ENCODE data around the gene HDDC2.
"Not testable (repeated sequence)": the region's sequence is repeated elsewhere in the genome, so short reads cannot be mapped to it uniquely, and the experiment has no call there.

The HDDC2 gene

DNA sequence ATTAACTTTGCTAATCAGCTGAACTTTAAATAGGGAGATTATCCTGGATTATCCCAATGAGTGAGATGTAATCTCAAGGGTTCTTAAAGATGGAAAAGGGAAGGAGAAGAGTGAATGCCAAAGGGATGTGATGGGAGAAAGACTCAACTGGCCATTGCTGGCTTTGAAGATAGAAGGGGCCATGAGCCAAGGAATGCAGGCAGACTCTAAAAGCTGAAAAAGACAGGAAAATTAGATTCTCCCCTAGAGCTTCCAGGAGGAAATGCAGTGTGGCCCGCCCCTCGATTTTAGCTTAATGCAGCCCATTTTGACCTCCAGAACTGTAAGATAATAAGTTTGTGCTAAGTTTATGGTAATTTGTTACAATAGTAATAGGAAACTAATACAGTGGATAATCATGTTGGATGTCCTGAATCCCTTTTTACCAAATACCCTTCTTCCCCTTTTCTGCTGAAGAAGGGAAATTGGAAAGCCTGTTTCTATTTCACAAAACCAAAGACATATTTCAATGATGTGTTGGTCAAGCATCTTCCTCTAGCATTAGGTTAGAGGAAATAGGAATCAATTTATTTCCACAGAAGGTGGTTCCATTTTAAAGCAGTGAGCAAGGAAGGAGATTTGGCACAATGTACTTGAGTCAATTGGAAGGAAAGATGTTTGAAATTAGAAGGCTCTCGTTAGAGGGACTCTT, 3.3 kb upstream of the HDDC2 start:
- DNase-seq, result no peak

DNA sequence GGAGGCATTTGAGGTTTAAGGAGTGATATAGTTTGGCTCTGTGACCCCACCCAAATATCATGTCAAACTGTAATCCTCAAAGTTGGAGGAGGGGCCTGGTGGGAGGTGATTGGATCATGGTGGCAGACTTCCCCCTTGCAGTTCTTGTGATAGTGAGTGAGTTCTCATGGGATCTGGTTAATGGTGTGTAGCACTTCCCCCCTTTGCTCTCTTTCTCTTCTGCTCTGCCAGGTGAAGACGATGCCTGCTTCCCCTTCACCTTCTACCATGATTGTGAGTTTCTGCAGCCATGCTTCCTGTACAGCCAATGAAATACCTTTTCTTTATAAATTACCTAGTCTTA, 1.7 kb upstream of the HDDC2 start:
- DNase-seq, result no peak

DNA sequence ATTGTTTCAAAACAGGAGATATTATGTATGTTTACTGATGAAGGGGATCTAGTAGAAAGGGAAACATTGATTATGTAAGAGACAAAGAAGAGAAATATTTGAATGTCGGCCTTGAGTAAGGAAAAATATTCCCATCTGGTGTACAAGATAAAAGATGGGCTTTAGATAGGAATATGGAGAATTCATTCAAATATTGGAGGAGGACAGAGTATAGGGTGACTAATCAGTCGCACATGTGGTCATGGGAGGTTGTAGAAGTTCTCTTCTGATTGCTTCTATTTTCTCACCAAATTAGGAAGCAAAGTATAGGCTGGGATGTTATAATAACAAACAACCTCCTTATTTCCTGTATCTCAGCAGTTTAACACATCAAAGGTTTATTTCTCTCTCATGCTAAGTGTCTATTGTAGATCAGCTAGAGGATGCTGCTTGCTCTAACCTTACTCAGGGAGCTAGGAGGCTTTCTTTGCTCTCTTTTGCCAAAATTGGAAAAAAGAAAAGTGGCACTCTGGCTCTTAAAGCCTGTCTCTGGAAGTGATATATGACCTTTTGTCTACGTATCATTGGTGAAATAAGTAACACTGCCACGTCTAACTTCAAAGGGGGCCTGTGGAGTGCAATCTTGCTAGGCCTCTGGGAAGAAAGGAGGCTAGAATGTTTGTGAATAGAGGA, 1.2 kb upstream of the HDDC2 start:
- no peak for DNase-seq

DNA sequence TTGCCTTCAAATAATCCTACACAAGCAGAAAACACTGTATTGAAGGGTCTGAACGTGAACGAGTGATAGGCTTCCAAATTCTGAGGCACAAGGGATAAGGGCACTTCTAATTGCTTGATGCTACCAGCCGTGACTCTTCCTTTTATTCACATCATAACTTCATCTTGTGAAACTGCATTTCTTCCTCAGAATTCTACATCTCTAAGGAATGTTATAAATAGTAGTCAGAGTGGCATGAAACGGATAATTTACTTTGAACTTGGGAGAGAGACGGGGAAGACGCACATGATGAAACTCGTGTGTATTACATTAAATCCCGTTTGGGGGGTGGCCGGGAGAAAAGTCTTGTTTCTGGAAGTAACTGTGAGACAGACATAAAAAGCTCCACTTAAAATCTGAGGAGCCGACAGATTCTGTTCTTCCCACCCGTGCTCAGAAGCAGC, 754 bp downstream of the HDDC2 start:
- DNase-seq, result no peak

DNA sequence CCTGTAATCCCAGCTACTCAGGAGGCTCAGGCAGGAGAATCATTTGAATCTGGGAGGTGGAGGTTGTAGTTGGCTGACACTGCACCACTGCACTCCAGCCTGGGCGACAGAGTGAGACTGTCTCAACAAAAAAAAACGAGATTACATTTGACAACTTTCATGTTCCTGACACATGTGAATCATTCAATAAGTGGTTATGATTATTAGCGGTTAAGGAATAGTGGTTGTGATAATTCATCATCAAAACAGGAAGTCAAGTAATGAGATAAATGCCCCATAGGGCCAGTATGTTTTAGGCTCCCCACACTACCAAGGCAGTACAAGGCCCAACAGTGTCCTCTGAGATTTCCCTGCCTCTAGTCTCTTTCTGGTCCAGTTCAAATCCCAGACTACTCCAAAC, 2.5 kb downstream of the HDDC2 start:
- no peak for DNase-seq

DNA sequence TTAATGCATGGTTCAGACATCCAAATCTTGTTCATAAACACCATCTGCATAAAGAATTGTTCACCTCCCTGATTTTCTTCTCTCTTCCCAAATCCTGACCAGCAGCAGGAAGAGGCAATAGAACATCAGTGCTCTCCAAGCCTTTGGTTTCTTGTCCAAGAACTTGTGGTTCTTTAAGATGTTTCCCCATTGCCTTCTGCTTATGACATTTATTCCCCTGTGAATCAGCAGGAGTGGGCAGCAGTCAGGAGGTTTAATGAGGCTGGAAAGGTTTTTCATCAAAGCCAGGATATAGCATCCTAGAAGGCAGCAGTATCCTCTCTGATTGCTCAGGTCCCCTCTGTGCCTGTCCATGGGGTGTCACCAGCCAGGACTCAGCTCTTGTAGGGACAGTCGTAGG, 5.3 kb downstream of the HDDC2 start:
- DNase-seq, result no peak

DNA sequence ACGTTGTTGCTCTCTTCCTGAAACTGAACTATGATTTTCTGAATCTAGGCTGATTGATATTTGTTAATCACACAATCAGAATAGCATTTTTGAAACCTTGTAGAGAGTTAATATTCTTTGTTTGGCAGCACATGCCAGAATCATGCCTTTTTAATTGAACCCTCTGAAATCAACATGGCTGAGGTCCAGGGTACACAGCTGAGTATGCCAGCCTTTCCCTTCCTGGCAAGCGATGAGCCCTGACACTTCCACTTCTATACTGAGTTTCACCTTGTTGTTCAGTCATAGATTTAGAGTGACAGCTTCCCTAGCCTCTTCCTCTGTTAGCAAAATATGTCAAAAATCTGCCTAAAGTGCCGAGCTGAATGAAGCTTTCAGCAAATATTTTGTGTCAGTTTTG, 6.8 kb downstream of the HDDC2 start:
- no peak for DNase-seq

DNA sequence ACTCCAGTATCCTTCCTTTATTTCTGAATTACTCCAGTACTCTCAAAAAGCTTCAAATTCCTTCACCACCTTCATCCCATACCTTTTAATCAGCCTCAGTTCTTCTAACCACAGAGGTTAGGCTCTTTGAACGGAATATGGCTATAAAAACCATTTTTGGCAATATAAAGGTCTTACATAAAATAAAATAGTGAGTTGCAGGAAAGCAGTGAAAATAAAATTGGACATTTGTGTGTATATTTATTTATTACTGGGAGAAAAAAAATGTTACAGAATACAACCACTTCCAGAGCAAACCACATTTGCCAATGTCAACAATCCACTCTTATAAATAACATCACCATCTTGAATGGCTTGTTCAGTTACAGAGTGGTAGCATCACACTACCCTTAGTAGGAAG, 7.7 kb downstream of the HDDC2 start:
- DNase-seq, result no peak

DNA sequence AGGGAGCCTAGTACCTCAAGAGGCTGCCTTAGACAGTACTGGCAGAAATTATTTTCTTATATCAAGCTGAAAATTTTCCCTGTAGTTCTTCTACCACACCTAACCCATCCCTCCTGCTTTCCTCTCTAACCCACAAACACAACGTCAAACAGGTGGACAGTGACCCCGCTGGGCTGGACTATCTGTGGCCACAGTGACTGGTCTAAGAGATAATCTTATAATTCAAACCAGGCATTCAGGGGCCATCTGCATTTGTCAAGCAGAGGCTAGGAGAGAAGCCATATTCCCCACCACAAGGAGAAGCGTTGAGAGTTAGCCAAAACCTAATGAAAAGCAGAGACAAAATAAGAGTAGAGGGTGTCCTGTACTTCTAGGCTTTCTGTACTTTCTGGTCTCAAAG, 8.2 kb downstream of the HDDC2 start:
- no peak for DNase-seq

DNA sequence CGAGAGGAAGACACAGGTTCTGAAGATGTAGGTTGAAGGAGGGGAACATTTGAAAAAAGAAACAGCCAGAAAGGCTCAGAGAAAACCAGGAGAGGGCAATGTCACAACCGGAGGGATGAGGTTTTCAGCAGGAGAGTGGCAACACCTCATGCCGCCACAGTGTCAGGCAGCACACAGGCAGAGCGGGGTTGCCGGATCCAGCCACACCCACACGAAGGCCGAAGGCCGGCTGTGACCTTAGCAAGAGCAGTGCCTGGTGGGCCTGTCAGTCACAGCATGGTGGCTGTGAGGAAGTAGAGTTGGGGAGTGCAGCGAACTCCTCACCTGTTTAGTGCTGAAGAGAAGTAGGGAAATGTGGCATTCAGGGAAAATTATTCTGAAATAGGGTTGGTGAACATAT, 14.0 kb downstream of the HDDC2 start:
- no peak for DNase-seq

DNA sequence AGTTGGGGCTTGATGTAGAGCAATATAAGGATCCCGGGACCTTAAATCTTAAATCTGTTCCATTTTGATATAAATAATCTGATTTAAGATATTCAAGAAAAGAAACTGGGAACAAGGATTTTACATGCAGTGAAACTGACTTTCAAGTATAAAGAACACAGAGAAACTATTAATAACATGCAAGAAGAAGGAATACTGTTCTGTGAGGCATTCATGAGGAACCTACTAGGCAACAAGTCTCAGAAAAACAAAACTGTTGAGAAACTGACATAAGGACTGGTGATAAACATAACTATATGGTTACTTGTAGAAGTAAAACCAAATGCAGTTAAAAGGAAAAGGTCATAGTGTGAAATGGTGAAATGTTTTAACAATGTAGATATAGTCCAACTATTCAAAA, 15.8 kb downstream of the HDDC2 start:
- DNase-seq, result no peak

DNA sequence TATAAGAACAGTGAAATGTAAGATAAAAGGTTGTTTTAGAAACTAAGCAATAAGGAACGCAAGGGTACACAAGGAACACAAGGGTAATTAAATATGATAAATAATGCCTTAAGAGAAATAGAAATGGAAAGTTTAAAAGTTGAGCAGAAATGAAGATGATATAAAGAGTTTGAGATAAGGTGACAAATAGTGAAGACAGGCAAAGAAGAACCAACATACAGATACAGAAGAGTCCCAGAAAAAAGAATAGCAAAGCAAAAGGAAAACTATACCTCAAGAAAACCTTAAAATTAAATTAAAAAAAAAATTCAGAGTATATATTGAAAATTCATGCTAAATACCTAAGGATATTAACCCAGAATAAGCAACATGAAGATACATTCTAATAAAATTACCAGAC, 16.4 kb downstream of the HDDC2 start:
- no peak for DNase-seq

DNA sequence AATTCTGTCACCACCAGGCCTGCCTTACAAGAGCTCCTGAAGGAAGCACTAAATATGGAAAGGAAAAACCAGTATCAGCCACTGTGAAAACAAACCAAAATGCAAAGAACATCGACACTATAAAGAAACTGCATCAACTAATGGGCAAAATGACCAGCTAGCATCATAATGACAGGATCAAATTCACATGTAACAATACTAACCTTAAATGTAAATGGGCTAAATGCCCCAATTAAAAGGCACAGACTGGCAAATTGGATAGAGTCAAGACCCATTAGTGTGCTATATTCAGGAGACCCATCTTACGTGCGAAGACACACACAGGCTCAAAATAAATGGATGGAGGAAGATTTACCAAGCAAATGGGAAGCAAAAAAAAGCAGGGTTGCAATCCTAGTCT, 19.3 kb downstream of the HDDC2 start:
- not testable (repeated sequence) for DNase-seq

DNA sequence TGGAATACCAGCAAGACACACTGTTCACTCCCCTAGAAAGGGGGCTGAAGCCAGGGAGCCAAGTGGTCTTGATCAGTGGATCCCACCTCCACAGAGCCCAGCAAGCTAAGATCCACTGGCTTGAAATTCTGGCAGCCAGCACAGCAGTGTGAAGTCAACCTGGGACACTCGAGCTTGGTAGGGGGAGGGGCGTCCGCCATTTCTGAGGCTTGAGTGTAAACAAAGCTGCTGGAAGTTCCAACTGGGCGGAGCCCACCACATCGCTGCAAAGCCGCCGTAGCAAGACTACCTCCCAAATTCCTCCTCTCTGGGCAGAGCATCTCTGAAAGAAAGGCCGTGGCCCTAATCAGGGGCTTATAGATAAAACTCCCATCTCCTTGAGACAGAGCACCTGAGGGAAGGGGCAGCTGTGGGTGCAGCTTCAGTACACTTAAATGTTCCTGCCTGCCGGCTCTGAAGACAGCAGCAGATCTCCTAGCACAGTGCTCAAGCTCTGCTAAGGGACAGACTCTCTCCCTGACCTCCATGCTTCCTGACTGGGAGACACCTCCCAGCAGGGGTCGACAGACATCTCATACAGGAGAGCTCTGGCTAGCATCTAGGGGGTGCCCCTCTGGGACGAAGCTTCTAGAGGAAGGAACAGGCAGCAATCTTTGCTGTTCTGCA, 21.3 kb downstream of the HDDC2 start:
- DNase-seq, result not testable (repeated sequence)

DNA sequence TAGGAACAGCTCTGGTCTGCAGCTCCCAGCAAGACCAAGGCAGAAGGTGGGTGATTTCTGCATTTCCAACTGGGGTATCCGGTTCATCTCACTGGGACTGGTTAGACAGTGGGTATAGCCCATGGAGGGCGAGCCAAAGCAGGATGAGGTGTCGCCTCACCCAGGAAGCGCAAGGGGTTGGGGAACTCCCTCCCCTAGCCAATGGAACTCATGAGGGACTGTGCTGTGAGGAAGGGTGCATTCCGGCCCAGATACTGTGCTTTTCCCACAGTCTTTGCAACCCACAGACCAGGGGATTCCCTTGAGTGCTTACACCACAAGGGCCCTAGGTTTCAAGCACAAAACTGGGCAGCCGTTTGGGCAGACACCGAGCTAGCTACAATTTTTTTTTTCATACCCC, 21.8 kb downstream of the HDDC2 start:
- DNase-seq, result no peak

DNA sequence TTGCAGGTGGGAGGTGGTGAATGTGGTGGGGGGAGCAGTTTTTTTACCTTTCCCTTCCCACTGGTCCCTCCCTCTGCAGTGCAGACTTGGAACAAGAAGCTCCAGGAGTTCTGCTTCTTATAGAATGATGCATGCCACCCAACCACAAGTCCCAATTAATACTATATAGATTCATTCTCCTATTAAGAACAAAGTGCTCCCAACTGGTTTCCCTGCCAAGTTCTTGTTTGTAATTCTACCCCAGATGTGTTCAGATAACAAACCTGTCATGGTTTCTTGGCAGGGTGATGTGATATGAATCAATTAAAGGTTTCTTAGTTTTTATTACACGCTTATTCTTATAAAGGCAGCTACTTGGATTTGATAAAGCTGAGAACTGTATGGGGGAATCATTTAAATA, 23.9 kb downstream of the HDDC2 start:
- no peak for DNase-seq

DNA sequence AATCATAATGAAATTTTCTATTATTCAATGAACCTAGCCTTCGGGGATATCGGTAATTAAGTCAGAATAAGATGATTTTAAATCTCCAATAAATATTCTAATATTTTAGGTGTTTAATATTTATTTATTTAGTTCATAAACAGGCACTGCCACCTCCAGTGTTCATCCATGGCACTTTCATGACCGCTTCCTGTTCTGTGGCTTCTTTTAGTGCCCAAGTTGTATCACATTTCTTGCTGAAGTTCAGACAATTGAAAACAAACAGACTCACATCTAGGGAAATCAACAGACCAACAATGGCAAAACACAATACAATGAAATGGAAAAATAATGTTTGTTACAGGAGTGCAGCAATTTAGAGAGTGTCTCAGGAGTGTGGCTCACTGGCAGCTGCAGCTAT, 26.0 kb downstream of the HDDC2 start:
- DNase-seq, result no peak

DNA sequence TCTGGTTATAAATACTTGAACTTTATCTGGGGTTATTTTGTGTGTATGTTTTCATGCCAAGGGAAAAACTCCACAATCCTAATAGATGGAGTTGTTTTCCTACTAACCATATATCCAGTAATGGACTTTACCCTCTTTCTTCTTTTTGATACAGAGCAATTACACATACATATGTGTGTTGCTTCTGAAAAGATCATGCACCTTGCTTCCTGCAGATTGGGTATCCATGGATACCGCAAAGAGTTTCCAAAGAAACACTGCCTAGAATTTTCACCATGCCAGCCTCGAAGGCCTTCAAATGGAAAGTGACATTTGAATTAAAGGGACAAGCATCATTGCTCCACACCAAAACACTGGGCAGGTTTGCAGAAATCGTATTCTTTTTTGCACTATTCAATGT, 26.8 kb downstream of the HDDC2 start:
- no peak for DNase-seq

DNA sequence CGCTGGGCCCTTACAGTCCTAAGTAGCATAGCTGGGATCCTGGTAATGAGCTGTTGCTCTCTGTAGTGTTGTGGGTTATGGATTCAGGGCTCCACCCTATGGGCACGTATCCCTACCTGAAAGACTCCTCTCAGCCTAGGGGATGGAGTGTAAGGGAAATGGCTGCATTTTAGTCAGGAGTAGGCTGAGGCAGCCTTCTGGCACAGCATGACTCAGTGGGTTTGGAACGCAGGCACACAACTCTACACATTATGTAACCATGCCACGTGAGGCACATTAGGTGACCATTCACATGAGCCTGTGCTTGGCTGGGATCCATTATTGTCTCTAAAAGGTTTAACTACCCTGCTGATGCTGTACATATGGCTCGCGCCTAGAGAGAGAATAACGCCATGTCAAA, 27.8 kb downstream of the HDDC2 start:
- DNase-seq, result no peak

DNA sequence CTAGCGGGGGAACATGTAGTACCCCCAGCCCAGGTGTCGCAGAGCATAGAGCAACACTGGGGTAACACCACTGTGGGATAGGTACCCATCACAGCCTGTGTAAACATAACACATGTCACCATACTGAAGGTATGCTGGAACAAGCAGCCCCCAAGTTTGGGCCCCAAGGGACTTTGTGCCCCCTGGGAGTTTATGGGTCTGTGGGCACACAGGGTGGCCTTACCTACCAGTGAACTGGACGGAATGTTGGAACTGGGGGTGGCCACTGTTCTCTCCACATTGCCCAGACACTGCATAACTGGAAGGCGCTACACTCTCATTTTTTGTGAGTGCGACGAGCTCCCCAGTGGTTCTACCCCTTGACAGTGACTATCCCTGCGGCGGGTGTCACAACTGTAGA, 28.5 kb downstream of the HDDC2 start:
- no peak for DNase-seq

DNA sequence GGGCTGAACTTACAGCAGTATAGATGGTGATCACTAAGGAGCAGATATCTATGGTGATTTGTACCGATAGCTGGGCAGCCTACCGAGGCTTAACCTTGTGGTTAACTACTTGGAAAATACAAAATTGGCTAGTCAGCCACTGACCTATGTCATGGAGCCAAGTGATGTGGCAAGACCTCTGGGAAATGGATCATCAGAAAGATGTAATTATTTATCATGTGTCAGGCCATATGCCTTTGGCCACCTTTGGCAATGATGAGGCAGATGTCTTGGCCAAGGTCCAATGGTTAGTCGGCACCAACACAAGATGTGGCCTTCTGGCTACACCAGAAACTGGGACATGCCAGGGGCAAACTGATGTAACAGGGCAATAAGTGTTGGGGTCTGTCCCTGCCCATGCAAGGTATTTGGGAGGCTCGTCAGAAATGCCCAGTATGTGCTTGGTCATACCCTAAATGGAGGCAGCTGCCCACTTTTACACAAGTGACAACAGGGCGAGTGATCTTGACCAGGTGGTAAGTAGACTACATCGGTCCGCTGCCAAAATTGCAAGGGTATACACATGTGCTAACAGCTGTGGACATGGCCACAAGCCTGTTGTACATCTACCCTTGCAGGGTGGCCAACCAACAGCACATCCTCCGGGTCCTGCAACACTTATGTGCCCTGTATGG, 30.1 kb downstream of the HDDC2 start:
- DNase-seq, result no peak

DNA sequence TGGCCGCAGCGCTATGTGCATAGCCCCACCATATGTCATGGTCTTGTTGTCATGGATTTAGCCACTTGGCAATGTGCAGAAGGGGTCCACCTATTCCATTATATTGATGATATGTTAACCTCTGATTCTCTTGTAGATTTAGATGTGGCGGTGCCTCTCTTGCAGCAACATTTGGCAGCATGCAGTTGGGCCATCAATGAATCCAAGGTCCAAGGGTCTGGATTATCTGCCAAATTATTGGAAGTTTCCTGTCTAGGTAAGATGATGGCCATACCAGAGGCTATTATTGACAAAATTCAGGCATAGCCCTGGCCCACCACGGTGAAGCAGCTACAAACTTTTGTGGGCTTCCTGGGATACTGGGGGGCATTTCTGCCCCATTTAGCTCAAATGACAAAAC, 31.4 kb downstream of the HDDC2 start:
- DNase-seq, result no peak

DNA sequence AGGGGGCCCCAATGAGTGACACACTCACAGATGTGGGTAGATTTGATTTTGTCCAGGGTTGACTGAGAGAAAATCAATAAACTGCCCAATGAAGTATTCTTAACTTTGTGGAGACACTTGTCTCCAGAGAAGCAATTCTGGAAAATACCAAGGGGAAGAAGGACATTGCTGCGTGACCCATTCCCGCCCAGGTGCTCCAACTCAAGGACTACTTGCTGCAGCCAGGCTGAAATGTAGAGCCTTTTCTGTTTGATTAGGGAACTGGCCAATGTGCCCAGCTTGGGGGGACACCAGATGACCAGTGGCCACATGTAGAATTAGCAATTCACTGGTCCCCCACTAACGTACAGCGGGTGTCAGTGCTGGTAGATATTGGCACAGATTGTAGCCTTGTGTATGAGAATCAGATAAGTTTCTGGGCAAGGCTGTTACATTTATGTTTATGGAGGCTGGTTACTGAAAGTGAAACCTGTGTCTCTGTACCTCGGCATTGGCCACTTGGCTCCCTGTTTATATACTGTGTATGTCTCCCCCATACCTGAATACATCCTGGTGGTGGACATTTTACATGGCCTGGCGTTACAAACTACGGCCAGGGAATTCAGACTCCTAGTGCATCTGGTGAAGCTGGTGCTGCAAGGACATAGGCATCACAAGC, 32.3 kb downstream of the HDDC2 start:
- DNase-seq, result no peak

DNA sequence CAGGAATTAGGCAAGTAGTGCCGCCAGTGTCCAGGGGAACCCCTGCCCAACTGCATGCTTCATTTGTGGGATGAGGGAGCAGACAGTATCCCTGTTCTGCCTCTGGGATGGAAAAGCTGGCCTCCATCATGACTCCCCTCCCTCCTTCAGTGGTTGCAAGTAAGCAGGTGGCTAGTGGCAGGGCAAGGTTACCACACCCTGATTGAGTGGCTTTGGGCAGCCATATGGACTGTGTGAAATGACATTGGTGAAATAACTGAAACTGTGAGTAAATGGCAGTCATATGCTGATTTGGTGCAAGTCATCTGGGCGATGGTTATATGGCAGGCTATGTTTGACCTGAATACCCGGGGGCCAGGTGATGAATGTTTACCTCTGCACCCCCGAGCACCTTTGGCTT, 33.0 kb downstream of the HDDC2 start:
- no peak for DNase-seq

Data from activated CD8-positive, alpha-beta memory T cell treated with anti-CD3 and anti-CD28 coated beads, Interleukin-2, amount 50 U/mL, for 4 hours (primary cell).